Measurements from ENCODE around the gene SALL1. TPM values are rescaled to one million over a fixed set of nuclear protein-coding genes. Genes with fewer than 3 reads are reported as not detected.

The SALL1 gene
- total RNA-seq, 2 donors from 2014 or later: 122 to 172 TPM

DNA sequence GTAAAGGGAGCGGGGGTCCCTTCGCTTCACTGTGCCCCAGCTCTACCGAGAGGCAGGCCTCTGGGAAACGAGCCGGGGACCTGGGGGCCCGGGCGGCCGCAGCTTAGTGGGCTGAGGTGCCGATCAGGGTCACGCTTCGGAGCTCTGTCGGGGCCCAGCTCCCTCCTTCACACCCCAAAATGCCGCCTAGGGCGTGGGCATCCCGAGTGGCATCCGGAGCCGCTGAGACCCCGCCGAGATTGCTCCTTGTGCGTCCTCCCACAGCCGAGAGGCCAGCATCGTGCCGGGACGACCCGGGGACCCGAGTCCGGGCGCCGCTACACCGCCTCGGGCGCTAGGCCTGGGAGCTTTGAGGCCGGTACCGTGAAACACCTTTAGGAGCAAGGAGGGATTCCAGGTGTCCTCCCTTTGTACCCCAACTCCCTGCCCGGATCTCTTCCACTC, 1.3 kb downstream of the SALL1 start:
- Histone ChIP-seq H3K4me1 (ENCODE audit: control insufficient read depth, insufficient read depth, low read length) (peaks cover 13% of the 10 kb centered on the region), H3K9ac (ENCODE audit: extremely low read depth, low read length, poor library complexity, severe bottlenecking) (peak overlapping the region; percentile 86), H3K27ac (ENCODE audit: low read depth, low read length) (peak overlapping the region; percentile 84), H3K27me3 (ENCODE audit: control insufficient read depth, insufficient read depth, low read length, poor library complexity, severe bottlenecking) (no peaks in the 10 kb centered on the region), H3K36me3 (ENCODE audit: control insufficient read depth, insufficient read depth, low read length) (no peaks in the 10 kb centered on the region), H3K4me3 (ENCODE audit: low read length) (peak overlapping the region; percentile 99), H3K9me3 (ENCODE audit: control insufficient read depth, low read length) (no peaks in the 10 kb centered on the region)
- Mint-ChIP-seq H3K36me3 (ENCODE audit: low read depth) (peaks cover 23% of the 10 kb centered on the region), H3K4me3 (peak overlapping the region; percentile 96), H3K27ac (peak overlapping the region; percentile 80), H3K4me1 (peaks cover 39% of the 10 kb centered on the region), H3K9me3 (no peaks in the 10 kb centered on the region), H3K27me3 (ENCODE audit: insufficient read depth) (peaks cover 35% of the 10 kb centered on the region)
- DNase-seq: peak; percentile 67
- TF ChIP-seq, protein P1, sequence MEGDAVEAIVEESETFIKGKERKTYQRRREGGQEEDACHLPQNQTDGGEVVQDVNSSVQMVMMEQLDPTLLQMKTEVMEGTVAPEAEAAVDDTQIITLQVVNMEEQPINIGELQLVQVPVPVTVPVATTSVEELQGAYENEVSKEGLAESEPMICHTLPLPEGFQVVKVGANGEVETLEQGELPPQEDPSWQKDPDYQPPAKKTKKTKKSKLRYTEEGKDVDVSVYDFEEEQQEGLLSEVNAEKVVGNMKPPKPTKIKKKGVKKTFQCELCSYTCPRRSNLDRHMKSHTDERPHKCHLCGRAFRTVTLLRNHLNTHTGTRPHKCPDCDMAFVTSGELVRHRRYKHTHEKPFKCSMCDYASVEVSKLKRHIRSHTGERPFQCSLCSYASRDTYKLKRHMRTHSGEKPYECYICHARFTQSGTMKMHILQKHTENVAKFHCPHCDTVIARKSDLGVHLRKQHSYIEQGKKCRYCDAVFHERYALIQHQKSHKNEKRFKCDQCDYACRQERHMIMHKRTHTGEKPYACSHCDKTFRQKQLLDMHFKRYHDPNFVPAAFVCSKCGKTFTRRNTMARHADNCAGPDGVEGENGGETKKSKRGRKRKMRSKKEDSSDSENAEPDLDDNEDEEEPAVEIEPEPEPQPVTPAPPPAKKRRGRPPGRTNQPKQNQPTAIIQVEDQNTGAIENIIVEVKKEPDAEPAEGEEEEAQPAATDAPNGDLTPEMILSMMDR (conservative IDR thresholded peaks at IDR 0.05): no peak
- WGBS, 2 experiments (ENCODE audit: insufficient coverage in 1 of 2, insufficient read length in 1 of 2): 0 to 4% methylated on average over 9 to 35 of the region's 35 CpGs

DNA sequence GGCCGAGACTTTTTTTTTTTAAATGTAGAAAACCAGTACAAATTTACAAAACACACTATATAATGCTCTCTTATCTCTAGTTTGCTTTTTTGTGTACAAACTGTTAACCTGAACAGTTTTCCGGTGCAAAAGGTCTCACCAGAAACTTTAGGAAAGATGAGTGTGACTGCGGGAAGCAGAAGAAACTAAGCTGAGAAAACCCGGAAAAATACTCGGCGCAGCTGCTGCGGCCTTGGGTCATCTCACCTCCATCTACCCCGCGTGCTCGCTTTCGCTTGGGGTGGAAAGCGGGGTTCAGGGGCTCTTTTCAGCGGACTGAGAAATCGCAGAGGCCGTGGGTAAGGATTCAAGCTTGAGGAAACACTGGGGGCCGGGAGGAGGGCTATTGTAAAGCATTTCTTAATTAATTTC, 1.8 kb downstream of the SALL1 start:
- H3K4me3 ChIP-seq (ENCODE audit: low read length): peak overlapping the region; percentile 99
- peak overlapping the region; percentile 86 for H3K9ac ChIP-seq (ENCODE audit: extremely low read depth, low read length, poor library complexity, severe bottlenecking)
- no peaks in the 10 kb centered on the region for H3K27me3 ChIP-seq (ENCODE audit: control insufficient read depth, insufficient read depth, low read length, poor library complexity, severe bottlenecking)
- H3K9me3 Mint-ChIP-seq: no peaks in the 10 kb centered on the region
- peak overlapping the region; percentile 67 for H3K27ac Mint-ChIP-seq
- peaks cover 23% of the 10 kb centered on the region for H3K36me3 Mint-ChIP-seq (ENCODE audit: low read depth)
- peaks cover 43% of the 10 kb centered on the region for H3K4me1 Mint-ChIP-seq
- DNase-seq: peak; percentile 48
- peak overlapping the region; percentile 96 for H3K4me3 Mint-ChIP-seq
- TF ChIP-seq, protein P1 (conservative IDR thresholded peaks at IDR 0.05): no peak
- H3K9me3 ChIP-seq (ENCODE audit: control insufficient read depth, low read length): no peaks in the 10 kb centered on the region
- peaks cover 13% of the 10 kb centered on the region for H3K4me1 ChIP-seq (ENCODE audit: control insufficient read depth, insufficient read depth, low read length)
- H3K27ac ChIP-seq (ENCODE audit: low read depth, low read length): peak overlapping the region; percentile 84
- peaks cover 33% of the 10 kb centered on the region for H3K27me3 Mint-ChIP-seq (ENCODE audit: insufficient read depth)
- WGBS, 2 experiments (ENCODE audit: insufficient coverage in 1 of 2, insufficient read length in 1 of 2): 2 to 12% methylated on average over 3 to 16 of the region's 16 CpGs
- H3K36me3 ChIP-seq (ENCODE audit: control insufficient read depth, insufficient read depth, low read length): no peaks in the 10 kb centered on the region

DNA sequence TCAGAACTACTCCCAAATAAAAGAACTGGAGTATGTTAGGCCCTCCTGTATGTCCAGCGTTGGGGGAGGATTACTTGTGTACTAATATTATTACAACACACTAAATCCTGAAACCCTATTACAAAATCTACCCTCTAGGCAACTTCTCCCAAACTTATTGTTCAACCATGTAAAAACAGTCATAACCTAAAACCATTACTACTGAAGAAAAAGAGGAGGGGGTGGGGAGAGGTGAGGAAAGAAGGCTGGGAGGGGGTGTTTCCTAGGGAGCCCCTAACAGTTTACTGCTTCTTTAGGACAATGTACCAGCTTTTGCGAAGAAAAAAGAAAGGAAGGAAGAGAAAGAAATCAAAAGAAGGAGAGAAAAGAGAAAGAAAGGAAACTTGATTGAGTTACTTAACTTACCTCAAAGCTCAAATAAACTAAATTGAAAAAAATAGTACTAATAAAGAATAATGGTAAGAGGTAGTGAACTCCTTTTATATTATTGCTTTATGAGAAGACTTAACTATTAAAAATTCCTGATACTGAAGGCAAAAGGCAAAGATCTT, 2.3 kb downstream of the SALL1 start:
- H3K4me1 ChIP-seq (ENCODE audit: control insufficient read depth, insufficient read depth, low read length): peaks cover 13% of the 10 kb centered on the region
- Mint-ChIP-seq H3K9me3 (no peaks in the 10 kb centered on the region), H3K27ac (no peak overlapping the region), H3K36me3 (ENCODE audit: low read depth) (peaks cover 23% of the 10 kb centered on the region), H3K4me3 (peak overlapping the region; percentile 96), H3K27me3 (ENCODE audit: insufficient read depth) (peaks cover 28% of the 10 kb centered on the region), H3K4me1 (peaks cover 46% of the 10 kb centered on the region)
- H3K27me3 ChIP-seq (ENCODE audit: control insufficient read depth, insufficient read depth, low read length, poor library complexity, severe bottlenecking): no peaks in the 10 kb centered on the region
- H3K27ac ChIP-seq (ENCODE audit: low read depth, low read length): no peak overlapping the region
- no peaks in the 10 kb centered on the region for H3K36me3 ChIP-seq (ENCODE audit: control insufficient read depth, insufficient read depth, low read length)
- 0% methylated on average over 1 of the region's 2 CpGs; no CpG with 5 or more reads in 1 of the 2 experiments for WGBS, 2 experiments (ENCODE audit: insufficient coverage in 1 of 2, insufficient read length in 1 of 2)
- H3K9ac ChIP-seq (ENCODE audit: extremely low read depth, low read length, poor library complexity, severe bottlenecking): peak overlapping the region; percentile 86
- H3K4me3 ChIP-seq (ENCODE audit: low read length): peak overlapping the region; percentile 99
- TF ChIP-seq, protein P1 (conservative IDR thresholded peaks at IDR 0.05): no peak
- no peak for DNase-seq
- H3K9me3 ChIP-seq (ENCODE audit: control insufficient read depth, low read length): no peaks in the 10 kb centered on the region

All from endodermal cell (in vitro differentiated cells).